Thoracic aorta (tissue), 2 donors: Measurements from ENCODE around the gene TOM1L2. TPM values are rescaled to one million over a fixed set of nuclear protein-coding genes. Genes with fewer than 3 reads are reported as not detected.

Experiments used
- ATAC-seq: fragments of 150-250 bp; one replicate; pipeline ENCODE4 v1.8.0; 2017; ENCODE audit warnings: low read depth; ENCODE audit not compliant: insufficient number of reproducible peaks, low FRiP score
- DNase-seq: peaks from one replicate; pipeline ENCODE4 v3.0.0-alpha.2; 2020; ENCODE audit warnings: low spot score
- H3K27ac ChIP-seq, 2 donors: fragments of 200-600 bp; sonication (generic); 1 replicate in 1 of 2; 2 replicates in 1 of 2; pipeline ENCODE4 v1.5.1; 2016; ENCODE audit warnings: mild to moderate bottlenecking in 2 of 2, moderate library complexity in 2 of 2
- H3K27me3 ChIP-seq: fragments of 200-600 bp; sonication (generic); replicated peaks from 2 replicates; pipeline ENCODE4 v1.6.0; 2016; ENCODE audit warnings: mild to moderate bottlenecking; ENCODE audit not compliant: insufficient read depth
- H3K36me3 ChIP-seq: fragments of 200-600 bp; sonication (generic); one replicate; pipeline ENCODE4 v1.5.1; 2016
- H3K4me1 ChIP-seq, 2 donors: fragments of 200-600 bp; sonication (generic); 1 replicate in 1 of 2; 2 replicates in 1 of 2; pipeline versions ENCODE4 v1.5.1 to v1.6.0; 2016; ENCODE audit warnings: low read depth in 2 of 2, mild to moderate bottlenecking in 1 of 2; ENCODE audit not compliant: control insufficient read depth in 1 of 2
- H3K4me3 ChIP-seq: fragments of 200-600 bp; sonication (generic); 2 replicates; pipeline ENCODE4 v1.5.1; 2016; ENCODE audit warnings: mild to moderate bottlenecking
- H3K9me3 ChIP-seq: fragments of 200-600 bp; sonication (generic); 2 replicates; pipeline ENCODE4 v1.5.1; 2016
- total RNA-seq, 2 donors: library from RNA; depleted of rRNA; stranded (reverse); fragments of >200 nt; gene quantifications; one replicate each; pipeline versions ENCODE4 v1.1.0 to v1.2.3, GENCODE V29; 2016
- TF ChIP-seq, protein P1 (sequence below): fragments of 200-600 bp; sonication (generic); IDR thresholded peaks from one replicate; pipeline ENCODE4 v1.5.1; 2019; ENCODE audit warnings: antibody characterized with exemption

The TOM1L2 gene
- total RNA-seq, 2 donors from 2014 or later = 63.4 to 185 TPM

DNA sequence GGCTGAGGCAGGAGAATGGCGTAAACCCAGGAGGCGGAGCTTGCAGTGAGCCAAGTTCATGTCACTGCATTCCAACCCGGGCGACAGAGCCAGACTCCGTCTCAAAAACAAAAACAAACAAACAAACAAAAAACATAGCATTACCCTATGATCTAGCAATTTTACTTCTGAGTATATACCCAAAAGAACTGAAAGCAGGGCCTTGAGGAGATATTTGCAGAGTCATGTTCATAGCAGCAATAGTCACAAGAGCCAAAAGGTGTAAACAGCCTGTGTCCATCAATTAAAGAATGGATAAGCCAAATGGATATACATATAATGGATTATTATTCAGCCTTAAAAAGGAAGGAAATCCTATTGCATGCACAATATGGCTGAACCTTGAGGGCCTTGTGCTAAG lies 63.1 kb downstream of the TOM1L2 start:
- Histone ChIP-seq H3K27ac (no peak overlapping the region), H3K4me1 (peaks cover 4 to 13% of the 10 kb centered on the region in 2 donors), H3K4me3 (no peak overlapping the region), H3K36me3 (no peaks in the 10 kb centered on the region), H3K9me3 (no peaks in the 10 kb centered on the region), H3K27me3 (no peaks in the 10 kb centered on the region)
- DNase-seq (no peak), ATAC-seq (no peak)
- TF ChIP-seq, protein P1, sequence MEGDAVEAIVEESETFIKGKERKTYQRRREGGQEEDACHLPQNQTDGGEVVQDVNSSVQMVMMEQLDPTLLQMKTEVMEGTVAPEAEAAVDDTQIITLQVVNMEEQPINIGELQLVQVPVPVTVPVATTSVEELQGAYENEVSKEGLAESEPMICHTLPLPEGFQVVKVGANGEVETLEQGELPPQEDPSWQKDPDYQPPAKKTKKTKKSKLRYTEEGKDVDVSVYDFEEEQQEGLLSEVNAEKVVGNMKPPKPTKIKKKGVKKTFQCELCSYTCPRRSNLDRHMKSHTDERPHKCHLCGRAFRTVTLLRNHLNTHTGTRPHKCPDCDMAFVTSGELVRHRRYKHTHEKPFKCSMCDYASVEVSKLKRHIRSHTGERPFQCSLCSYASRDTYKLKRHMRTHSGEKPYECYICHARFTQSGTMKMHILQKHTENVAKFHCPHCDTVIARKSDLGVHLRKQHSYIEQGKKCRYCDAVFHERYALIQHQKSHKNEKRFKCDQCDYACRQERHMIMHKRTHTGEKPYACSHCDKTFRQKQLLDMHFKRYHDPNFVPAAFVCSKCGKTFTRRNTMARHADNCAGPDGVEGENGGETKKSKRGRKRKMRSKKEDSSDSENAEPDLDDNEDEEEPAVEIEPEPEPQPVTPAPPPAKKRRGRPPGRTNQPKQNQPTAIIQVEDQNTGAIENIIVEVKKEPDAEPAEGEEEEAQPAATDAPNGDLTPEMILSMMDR = no peak

DNA sequence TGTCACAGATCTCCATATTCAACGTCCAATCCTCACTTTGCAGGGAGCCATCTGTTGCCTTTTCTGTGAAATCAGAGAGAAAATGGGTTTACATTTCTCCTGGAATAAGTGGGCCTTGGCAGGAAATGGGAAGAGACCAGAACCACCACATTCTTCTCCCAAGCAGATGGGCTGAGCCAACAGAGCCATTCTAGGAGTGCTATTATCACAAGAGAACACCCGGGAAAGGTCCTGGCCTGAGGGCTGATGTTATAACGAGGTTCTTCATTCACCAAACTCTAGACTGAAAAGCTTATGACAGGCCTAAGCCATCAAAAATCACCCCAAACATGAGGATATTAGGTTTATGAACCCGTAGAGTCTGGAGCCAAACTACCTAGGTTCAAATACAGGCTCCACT lies 64.7 kb downstream of the TOM1L2 start:
- Histone ChIP-seq H3K4me1 (peaks cover 0 to 7% of the 10 kb centered on the region in 2 donors), H3K27ac (no peak overlapping the region), H3K9me3 (no peaks in the 10 kb centered on the region), H3K36me3 (no peaks in the 10 kb centered on the region), H3K4me3 (no peak overlapping the region), H3K27me3 (no peaks in the 10 kb centered on the region)
- TF ChIP-seq, protein P1 = no peak
- no peak for ATAC-seq
- DNase-seq = no peak

DNA sequence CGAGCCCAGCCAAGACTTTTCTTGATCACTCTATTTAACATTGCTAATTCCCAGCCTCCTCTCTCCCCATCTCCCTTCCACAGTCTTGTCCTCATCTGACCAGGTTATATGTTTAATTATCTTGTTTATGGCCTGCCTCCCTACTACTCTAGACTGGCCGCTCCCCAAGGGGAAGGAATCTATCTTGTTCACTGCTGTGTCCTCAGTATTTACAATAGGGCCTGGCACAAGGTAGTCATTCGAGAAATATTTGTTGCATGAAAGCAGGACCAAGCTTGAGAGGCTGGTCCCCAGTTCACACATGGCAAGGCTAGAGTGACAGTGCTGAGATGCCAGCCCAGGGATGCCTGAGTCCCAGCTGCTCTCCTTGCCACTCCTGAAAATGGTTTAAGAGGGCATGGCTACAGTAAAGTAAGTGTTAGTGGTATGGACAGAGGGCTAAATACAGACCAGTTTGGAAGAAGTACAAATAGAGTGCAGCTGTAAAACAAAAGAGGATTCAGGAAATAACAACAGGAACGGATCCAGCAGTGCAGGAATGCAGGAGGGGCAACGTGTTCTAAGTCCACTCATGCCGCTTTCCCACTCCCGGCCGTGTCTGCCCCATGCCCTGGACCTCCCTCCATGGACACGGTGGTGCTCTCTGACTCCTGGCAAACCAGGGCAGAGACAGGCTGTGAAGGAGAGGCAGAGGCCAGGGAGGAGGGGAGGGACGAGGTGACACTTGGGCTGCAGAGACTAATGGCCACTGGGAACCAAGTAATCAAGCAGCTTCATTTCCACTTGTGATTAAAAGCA lies 65.6 kb downstream of the TOM1L2 start:
- TF ChIP-seq, protein P1 = no peak
- DNase-seq (no peak), ATAC-seq (no peak)
- Histone ChIP-seq H3K9me3 (no peaks in the 10 kb centered on the region), H3K36me3 (no peaks in the 10 kb centered on the region), H3K27ac (no peak overlapping the region), H3K4me1 (peaks cover 0 to 7% of the 10 kb centered on the region in 2 donors), H3K27me3 (no peaks in the 10 kb centered on the region), H3K4me3 (no peak overlapping the region)

DNA sequence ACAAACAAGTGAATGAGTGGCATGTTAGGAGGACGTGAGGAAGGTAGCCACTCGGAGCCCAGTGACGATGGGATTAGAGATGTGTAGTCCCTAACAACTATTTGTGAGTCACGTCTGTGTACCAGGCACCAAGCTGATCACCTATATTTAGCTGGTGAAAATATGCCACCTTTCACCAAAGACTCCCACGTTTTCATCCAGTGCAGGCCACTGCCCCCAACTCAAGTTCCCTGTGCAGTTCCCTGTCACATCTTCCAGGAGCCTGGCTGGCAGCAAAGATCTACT lies 67.2 kb downstream of the TOM1L2 start:
- H3K36me3 ChIP-seq = no peaks in the 10 kb centered on the region
- no peaks in the 10 kb centered on the region for H3K9me3 ChIP-seq
- no peaks in the 10 kb centered on the region for H3K27me3 ChIP-seq
- ATAC-seq = no peak
- TF ChIP-seq, protein P1 = no peak
- DNase-seq = no peak
- no peak overlapping the region for H3K4me3 ChIP-seq
- H3K4me1 ChIP-seq = peaks cover 13 to 16% of the 10 kb centered on the region in 2 donors
- no peak overlapping the region for H3K27ac ChIP-seq

DNA sequence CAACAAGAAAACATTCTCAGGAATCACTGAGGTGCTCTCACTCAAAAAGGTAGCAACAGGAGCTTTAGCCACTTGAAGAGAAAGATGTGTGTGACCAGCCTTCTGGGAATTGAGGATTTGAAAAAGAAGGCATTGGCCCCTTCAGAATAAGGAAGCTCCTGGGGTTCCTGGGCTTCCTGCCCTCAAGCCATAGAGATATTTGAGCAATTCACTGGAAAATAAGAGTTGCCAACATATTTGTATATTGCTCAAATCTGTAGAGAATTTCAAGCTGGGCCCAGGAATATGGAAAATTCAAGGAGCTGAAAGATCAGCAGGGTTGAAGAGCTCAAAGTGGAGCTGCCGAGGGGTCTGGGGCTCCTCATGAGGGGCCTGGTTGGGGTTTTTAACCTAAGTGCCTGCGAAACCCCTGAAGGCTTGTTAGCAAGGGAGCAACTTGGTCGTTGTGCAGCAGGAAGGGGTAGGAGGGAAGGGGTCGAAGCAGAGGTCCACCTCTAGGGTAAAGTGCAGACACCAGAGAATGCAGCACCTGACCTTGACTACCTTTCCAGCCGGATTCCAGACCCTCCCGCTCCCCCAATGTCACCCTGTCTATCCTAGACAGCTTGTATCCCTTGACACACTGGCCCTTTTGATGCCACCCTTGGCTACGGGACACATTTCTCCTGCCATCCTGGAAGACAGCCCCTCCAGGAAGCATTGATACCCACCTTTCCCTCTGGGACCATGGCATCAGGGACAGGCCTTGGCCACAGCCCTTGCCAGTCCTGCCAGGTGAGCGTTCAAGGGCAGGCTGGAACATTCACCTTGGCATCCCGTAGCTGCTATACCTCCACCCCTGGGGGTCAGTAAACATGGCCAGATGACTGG lies 67.8 kb downstream of the TOM1L2 start:
- DNase-seq (no peak), ATAC-seq (no peak)
- peaks cover 13 to 18% of the 10 kb centered on the region in 2 donors for H3K4me1 ChIP-seq
- no peaks in the 10 kb centered on the region for H3K27me3 ChIP-seq
- no peaks in the 10 kb centered on the region for H3K36me3 ChIP-seq
- H3K4me3 ChIP-seq = no peak overlapping the region
- H3K9me3 ChIP-seq = no peaks in the 10 kb centered on the region
- no peak overlapping the region for H3K27ac ChIP-seq
- TF ChIP-seq, protein P1 = no peak
